HCT116 (cell line): ENCODE measurements around the gene FRMD3. TPM values are rescaled to one million over a fixed set of nuclear protein-coding genes. Genes with fewer than 3 reads are reported as not detected.

Experiments used
- ATAC-seq: fragments of 200-7000 bp; cut with Tn5 transposase; 2 replicates; pipeline ENCODE4 v1.9.1; 2020; ENCODE audit warnings: mild to moderate bottlenecking, moderate library complexity
- BruUV-seq: library from RNA; stranded (reverse); fragments of 400-500 nt; replicated peaks from 2 replicates; lab custom pipeline; 2021; lab: Mats Ljungman, UMichigan
- CTCF ChIA-PET: fragments of 300-600 bp; sonication (Branson Sonifier 250); formaldehyde crosslinking; loops from one replicate; lab custom pipeline; 2021; ENCODE audit warnings: antibody characterized with exemption; lab: Charles Lee
- POLR2A ChIA-PET: fragments of 300-600, 350-600 bp; sonication (Branson Sonifier 250); formaldehyde crosslinking; loops from one replicate; lab custom pipeline; 2021; ENCODE audit warnings: antibody characterized with exemption; lab: Charles Lee
- RAD21 ChIA-PET, 2 experiments: fragments of 300-600 bp; sonication (Branson Sonifier 250); formaldehyde crosslinking; loops; one replicate each; lab custom pipeline; 2023; ENCODE audit warnings: low total read pairs in 2 of 2; ENCODE audit not compliant: uncharacterized antibody in 2 of 2, unreplicated experiment in 2 of 2, low non-redundant PET in 1 of 2; lab: Charles Lee
- DNase-seq: peaks from one replicate; pipeline ENCODE4 v3.0.0-alpha.2; 2010; ENCODE audit warnings: low read depth, low spot score
- H2AFZ ChIP-seq: fragments of 200-600 bp; shearing (Covaris generic), sonication (generic); 2 replicates; pipeline ENCODE4 v1.6.1; 2017; ENCODE audit warnings: low read depth, mixed run types, mixed read lengths, antibody characterized with exemption, low read length; ENCODE audit not compliant: poor library complexity, severe bottlenecking
- H3K27ac ChIP-seq: 2 replicates; pipeline ENCODE4 v1.5.1; 2012; ENCODE audit warnings: low read depth, low read length
- H3K27me3 ChIP-seq: fragments of 200-600 bp; sonication (generic); 2 replicates; pipeline ENCODE4 v1.6.1; 2016; ENCODE audit warnings: mixed run types, low read length, mixed read lengths; ENCODE audit not compliant: insufficient read depth
- H3K36me3 ChIP-seq, 2 experiments: fragments of 200-500 bp in 1 of 2; fragments of 200-600 bp in 1 of 2; sonication (Bioruptor generic) in 1 of 2; sonication (generic) in 1 of 2; 2 replicates each; pipeline versions ENCODE4 v1.5.1 to v1.6.1; 2014 to 2016; ENCODE audit warnings: low read length in 2 of 2, inconsistent platforms in 1 of 2, mixed read lengths in 1 of 2, mixed run types in 1 of 2; ENCODE audit not compliant: insufficient read depth in 2 of 2, control insufficient read depth in 1 of 2
- H3K4me1 ChIP-seq, 2 experiments: fragments of 200-600 bp in 1 of 2; sonication (generic) in 1 of 2; 2 replicates each; pipeline versions ENCODE4 v1.5.1 to v1.6.1; 2012 to 2017; ENCODE audit warnings: low read length in 2 of 2, inconsistent platforms in 1 of 2, mild to moderate bottlenecking in 1 of 2, mixed read lengths in 1 of 2, mixed run types in 1 of 2, moderate library complexity in 1 of 2; ENCODE audit not compliant: insufficient read depth in 2 of 2, control insufficient read depth in 1 of 2
- H3K4me2 ChIP-seq: fragments of 200-600 bp; sonication (generic); 2 replicates; pipeline ENCODE4 v1.6.1; 2017; ENCODE audit warnings: mixed run types, low read length, mixed read lengths
- H3K4me3 ChIP-seq, 2 experiments: fragments of 200-600 bp in 1 of 2; sonication (generic) in 1 of 2; replicated peaks in 1 of 2; 2 replicates each; pipeline ENCODE4 v1.5.1; 2011 to 2016; ENCODE audit warnings: low read length in 2 of 2, control low read depth in 1 of 2, low read depth in 1 of 2, mild to moderate bottlenecking in 1 of 2, mixed read lengths in 1 of 2, mixed run types in 1 of 2
- H3K79me2 ChIP-seq: fragments of 200-600 bp; sonication (generic); 2 replicates; pipeline ENCODE4 v1.6.1; 2017; ENCODE audit warnings: mild to moderate bottlenecking, mixed run types, low read length, moderate library complexity, mixed read lengths; ENCODE audit not compliant: insufficient read depth
- H3K9ac ChIP-seq: fragments of 200-600 bp; sonication (generic); 2 replicates; pipeline ENCODE4 v1.6.1; 2016; ENCODE audit warnings: low read length, mixed read lengths
- H3K9me2 ChIP-seq: fragments of 200-600 bp; sonication (generic), shearing (Covaris generic); 2 replicates; pipeline ENCODE4 v1.6.1; 2017; ENCODE audit warnings: mixed run types, mild to moderate bottlenecking, moderate library complexity; ENCODE audit not compliant: insufficient read depth
- H3K9me3 ChIP-seq, 2 experiments: fragments of 200-500 bp in 1 of 2; fragments of 200-600 bp in 1 of 2; sonication (Bioruptor generic) in 1 of 2; sonication (generic) in 1 of 2; 2 replicates each; pipeline ENCODE4 v1.6.1; 2014 to 2017; ENCODE audit warnings: low read length in 2 of 2, mixed read lengths in 2 of 2, inconsistent platforms in 1 of 2, low read depth in 1 of 2, mild to moderate bottlenecking in 1 of 2, mixed run types in 1 of 2, moderate library complexity in 1 of 2; ENCODE audit not compliant: control insufficient read depth in 1 of 2, insufficient read depth in 1 of 2
- H4K20me1 ChIP-seq: fragments of 200-600 bp; sonication (generic), shearing (Covaris generic); 2 replicates; pipeline ENCODE4 v1.6.1; 2017; ENCODE audit warnings: mixed run types, mild to moderate bottlenecking, moderate library complexity; ENCODE audit not compliant: insufficient read depth
- ATF3 ChIP-seq: IDR thresholded peaks from 2 replicates; pipeline ENCODE4 v1.6.1; 2012
- CBX3 ChIP-seq: IDR thresholded peaks from 2 replicates; pipeline ENCODE4 v1.6.1; 2012; ENCODE audit warnings: low read depth
- CEBPB ChIP-seq: IDR thresholded peaks from 2 replicates; pipeline ENCODE4 v1.6.1; 2012; ENCODE audit warnings: low read depth
- ELF1 ChIP-seq: IDR thresholded peaks from 2 replicates; pipeline ENCODE4 v1.6.1; 2012; ENCODE audit warnings: low read depth, borderline replicate concordance
- EZH2 ChIP-seq: fragments of 200-600 bp; sonication (generic); IDR thresholded peaks from 2 replicates; pipeline ENCODE4 v1.6.1; 2017; ENCODE audit warnings: antibody characterized with exemption, mixed run types
- FOSL1 ChIP-seq: IDR thresholded peaks from 2 replicates; pipeline ENCODE4 v1.6.1; 2012; ENCODE audit warnings: low read depth
- POLR2AphosphoS5 ChIP-seq: IDR thresholded peaks from 2 replicates; pipeline ENCODE4 v1.6.1; 2011; ENCODE audit warnings: mild to moderate bottlenecking, low read depth, low read length, moderate library complexity
- SIN3A ChIP-seq: IDR thresholded peaks from 2 replicates; pipeline ENCODE4 v1.6.1; 2012; ENCODE audit warnings: low read depth
- SP1 ChIP-seq: IDR thresholded peaks from 2 replicates; pipeline ENCODE4 v1.6.1; 2012; ENCODE audit warnings: low read depth
- SRF ChIP-seq: IDR thresholded peaks from 2 replicates; pipeline ENCODE4 v1.6.1; 2012; ENCODE audit warnings: low read depth
- TCF7L2 ChIP-seq: IDR thresholded peaks from 2 replicates; pipeline ENCODE4 v1.7.0; 2011; ENCODE audit warnings: borderline replicate concordance, inconsistent platforms; ENCODE audit not compliant: insufficient read depth, insufficient read length; ENCODE audit errors: extremely low read depth
- YY1 ChIP-seq: IDR thresholded peaks from 2 replicates; pipeline ENCODE4 v1.6.1; 2011; ENCODE audit warnings: low read length, low read depth, moderate library complexity, mild to moderate bottlenecking; ENCODE audit not compliant: insufficient replicate concordance; ENCODE audit errors: extremely low read depth
- ZBTB33 ChIP-seq: IDR thresholded peaks from 2 replicates; pipeline ENCODE4 v1.6.1; 2011; ENCODE audit warnings: mild to moderate bottlenecking, low read length, moderate library complexity; ENCODE audit not compliant: insufficient replicate concordance; ENCODE audit errors: extremely low read depth
- ZNF274 ChIP-seq: fragments of 200-500 bp; sonication (Bioruptor generic); IDR thresholded peaks from 2 replicates; pipeline ENCODE4 v1.6.1; 2014; ENCODE audit warnings: mild to moderate bottlenecking, low read depth, low read length, inconsistent platforms
- intact Hi-C: fragments of 100-400 bp; cut with micrococcal nuclease; formaldehyde crosslinking; loops from 2 replicates; pipeline ENCODE4 v1.10.0; 2022
- total RNA-seq: library from RNA; stranded (reverse); gene quantifications from one replicate; pipeline ENCODE4 v1.2.1, GENCODE V29; 2021; ENCODE audit not compliant: unreplicated experiment
- TF ChIP-seq, protein P1 (sequence below), 3 experiments: fragments of 200-600 bp in 1 of 3; sonication (generic) in 1 of 3; IDR thresholded peaks in 2 of 3; conservative IDR thresholded peaks in 1 of 3; 2 replicates each; pipeline ENCODE4 v1.5.1; 2012 to 2017; ENCODE audit warnings: low read depth in 2 of 3, low read length in 2 of 3, antibody characterized with exemption in 1 of 3, borderline replicate concordance in 1 of 3, control low read depth in 1 of 3, mild to moderate bottlenecking in 1 of 3, mixed read lengths in 1 of 3, mixed run types in 1 of 3, moderate library complexity in 1 of 3; ENCODE audit not compliant: insufficient read depth in 1 of 3
- TF ChIP-seq, protein P2 (sequence below): IDR thresholded peaks from 2 replicates; pipeline ENCODE4 v1.6.1; 2012; ENCODE audit warnings: low read depth

The FRMD3 gene
- total RNA-seq, 1 experiment from 2014 or later, result 0.89 TPM

GRCh38 chr9:83383034-83383433 lies 155.2 kb downstream of the FRMD3 start:
- Histone ChIP-seq H3K36me3 (no peaks in the 10 kb centered on the region), H3K4me2 (no peak overlapping the region), H3K79me2 (no peaks in the 10 kb centered on the region), H3K9ac (no peak overlapping the region), H2AFZ (no peak overlapping the region), H3K4me3 (no peak overlapping the region), H3K9me3 (no peaks in the 10 kb centered on the region), H3K9me2 (no peaks in the 10 kb centered on the region), H3K27ac (no peak overlapping the region), H3K4me1 (no peaks in the 10 kb centered on the region), H4K20me1 (no peaks in the 10 kb centered on the region), H3K27me3 (no peaks in the 10 kb centered on the region)
- no TSS peak for BruUV-seq
- TF ChIP-seq CEBPB (no peak), POLR2AphosphoS5 (no peak), ZNF274 (no peak), ZBTB33 (no peak), ELF1 (no peak), SP1 (no peak), SIN3A (no peak), YY1 (no peak), CBX3 (no peak), EZH2 (no peak), FOSL1 (no peak), ATF3 (no peak), TCF7L2 (no peak), SRF (no peak)
- TF ChIP-seq, protein P1, sequence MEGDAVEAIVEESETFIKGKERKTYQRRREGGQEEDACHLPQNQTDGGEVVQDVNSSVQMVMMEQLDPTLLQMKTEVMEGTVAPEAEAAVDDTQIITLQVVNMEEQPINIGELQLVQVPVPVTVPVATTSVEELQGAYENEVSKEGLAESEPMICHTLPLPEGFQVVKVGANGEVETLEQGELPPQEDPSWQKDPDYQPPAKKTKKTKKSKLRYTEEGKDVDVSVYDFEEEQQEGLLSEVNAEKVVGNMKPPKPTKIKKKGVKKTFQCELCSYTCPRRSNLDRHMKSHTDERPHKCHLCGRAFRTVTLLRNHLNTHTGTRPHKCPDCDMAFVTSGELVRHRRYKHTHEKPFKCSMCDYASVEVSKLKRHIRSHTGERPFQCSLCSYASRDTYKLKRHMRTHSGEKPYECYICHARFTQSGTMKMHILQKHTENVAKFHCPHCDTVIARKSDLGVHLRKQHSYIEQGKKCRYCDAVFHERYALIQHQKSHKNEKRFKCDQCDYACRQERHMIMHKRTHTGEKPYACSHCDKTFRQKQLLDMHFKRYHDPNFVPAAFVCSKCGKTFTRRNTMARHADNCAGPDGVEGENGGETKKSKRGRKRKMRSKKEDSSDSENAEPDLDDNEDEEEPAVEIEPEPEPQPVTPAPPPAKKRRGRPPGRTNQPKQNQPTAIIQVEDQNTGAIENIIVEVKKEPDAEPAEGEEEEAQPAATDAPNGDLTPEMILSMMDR (IDR thresholded peaks at IDR 0.05 in 2 of 3, conservative IDR thresholded peaks at IDR 0.05 in 1 of 3; ENCODE audit: borderline replicate concordance in 1 of 3, insufficient read depth in 1 of 3, low read depth in 2 of 3, low read length in 2 of 3), result no peak
- TF ChIP-seq, protein P2, sequence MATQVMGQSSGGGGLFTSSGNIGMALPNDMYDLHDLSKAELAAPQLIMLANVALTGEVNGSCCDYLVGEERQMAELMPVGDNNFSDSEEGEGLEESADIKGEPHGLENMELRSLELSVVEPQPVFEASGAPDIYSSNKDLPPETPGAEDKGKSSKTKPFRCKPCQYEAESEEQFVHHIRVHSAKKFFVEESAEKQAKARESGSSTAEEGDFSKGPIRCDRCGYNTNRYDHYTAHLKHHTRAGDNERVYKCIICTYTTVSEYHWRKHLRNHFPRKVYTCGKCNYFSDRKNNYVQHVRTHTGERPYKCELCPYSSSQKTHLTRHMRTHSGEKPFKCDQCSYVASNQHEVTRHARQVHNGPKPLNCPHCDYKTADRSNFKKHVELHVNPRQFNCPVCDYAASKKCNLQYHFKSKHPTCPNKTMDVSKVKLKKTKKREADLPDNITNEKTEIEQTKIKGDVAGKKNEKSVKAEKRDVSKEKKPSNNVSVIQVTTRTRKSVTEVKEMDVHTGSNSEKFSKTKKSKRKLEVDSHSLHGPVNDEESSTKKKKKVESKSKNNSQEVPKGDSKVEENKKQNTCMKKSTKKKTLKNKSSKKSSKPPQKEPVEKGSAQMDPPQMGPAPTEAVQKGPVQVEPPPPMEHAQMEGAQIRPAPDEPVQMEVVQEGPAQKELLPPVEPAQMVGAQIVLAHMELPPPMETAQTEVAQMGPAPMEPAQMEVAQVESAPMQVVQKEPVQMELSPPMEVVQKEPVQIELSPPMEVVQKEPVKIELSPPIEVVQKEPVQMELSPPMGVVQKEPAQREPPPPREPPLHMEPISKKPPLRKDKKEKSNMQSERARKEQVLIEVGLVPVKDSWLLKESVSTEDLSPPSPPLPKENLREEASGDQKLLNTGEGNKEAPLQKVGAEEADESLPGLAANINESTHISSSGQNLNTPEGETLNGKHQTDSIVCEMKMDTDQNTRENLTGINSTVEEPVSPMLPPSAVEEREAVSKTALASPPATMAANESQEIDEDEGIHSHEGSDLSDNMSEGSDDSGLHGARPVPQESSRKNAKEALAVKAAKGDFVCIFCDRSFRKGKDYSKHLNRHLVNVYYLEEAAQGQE, result no peak
- CTCF ChIA-PET, result interaction anchor here (1.2 kb wide), 1 partner anchor 8 kb away, joined by 4 read pairs; no protein-coding TSS in a partner anchor
- RAD21 ChIA-PET, result no interaction called here
- ATAC-seq, result no peak
- no peak for DNase-seq
- POLR2A ChIA-PET, result no interaction called here
- intact Hi-C loops, result no loop called here
